Amniotic epithelial cell (primary cell): ENCODE results near the gene POLN.
A peak's percentile ranks its signal among the peaks of the same experiment; 100 is the strongest.

Source experiments
- DNase-seq: peaks from one replicate; pipeline ENCODE4 v3.0.0-alpha.2; 2010; ENCODE audit warnings: low read depth

POLN gene

DNA sequence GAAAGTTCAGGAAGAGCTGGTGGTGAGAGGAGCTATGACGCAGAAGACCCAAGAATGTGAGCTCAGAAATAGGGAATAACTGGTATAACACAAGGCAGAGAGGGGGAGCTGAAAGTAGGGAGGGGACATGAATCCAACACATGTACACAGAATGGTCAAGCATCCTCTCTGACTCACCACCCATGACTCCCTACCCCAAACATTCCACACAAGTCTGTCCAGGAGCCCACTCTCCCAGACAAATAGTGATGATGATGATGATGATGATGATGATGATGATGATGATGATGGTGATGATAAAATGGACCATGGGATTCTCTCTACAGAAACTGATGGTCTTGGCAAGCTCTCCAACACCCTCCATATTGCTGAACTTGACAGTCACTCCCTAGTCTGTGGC is 136.4 kb downstream of the POLN start:
- peak; percentile 20 for DNase-seq

DNA sequence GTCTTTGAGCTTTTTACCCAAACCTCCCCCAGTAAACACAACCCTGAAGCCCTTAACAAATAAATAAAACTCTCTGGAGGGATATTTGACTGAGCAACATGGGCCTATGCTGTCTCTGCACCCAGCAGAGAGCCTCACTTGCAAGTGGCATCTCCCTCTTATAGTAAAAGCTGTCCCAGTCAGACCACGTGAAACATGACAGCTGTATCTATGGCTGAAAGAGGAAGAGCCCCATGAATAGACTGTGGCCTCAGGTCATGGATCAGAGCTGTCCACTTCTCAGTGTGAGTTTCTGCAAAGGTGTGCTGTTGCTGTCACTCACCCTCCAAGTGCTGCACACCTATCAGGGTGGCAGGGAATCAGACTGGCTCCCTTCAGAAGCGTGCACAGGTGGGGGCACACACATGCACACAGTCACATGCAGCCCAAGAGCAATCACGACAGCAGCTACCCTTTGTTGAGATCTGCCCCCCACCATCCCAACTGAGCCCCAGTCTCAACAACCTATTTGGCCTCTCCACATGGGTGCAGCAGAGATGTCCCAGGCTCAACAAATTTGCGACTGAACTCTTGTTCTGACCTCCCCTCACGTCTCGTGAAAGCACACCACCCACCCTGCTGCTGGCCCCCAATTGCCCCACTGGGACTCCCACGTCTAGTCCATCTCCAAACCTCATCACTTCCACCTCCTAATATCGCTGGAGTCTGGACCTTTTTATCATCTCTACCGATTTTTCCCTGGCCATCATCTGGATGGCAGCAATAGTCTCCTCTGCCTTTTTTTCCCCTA is 137.2 kb downstream of the POLN start:
- DNase-seq, result no peak

DNA sequence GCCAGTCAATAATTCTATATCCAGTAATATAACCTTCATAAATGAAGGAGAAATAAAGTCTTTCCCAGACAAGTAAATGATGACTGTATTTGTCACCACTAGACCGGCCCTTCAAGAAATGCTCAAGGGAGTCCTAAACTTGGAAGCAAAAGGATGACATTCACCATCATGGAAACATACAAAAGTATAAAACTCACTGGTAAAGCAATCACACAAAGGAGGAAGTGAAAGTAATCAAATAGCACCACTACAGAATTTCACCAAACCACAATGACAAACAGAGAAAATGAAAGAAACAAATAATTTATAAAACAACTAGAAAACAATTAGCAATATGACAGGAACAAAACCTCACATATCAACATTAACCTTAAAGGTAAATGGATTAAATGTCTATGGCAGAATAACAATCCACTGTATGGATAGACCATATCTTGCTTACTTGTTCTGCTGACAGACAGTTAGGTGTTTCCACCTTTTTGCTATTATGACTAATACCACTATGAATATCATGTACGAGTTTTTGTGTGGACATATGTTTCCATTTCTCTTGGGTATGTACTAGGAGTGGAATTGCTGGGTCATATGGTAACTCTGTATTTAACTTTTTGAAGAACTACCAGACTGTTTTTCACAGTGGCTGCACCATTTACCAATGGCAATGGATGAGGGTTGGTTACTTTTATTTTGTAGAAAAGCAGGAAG is 137.9 kb downstream of the POLN start:
- DNase-seq, result no peak

- DNase-seq, result no peak
Measured at GRCh38 chr4:2103127-2103842, 138.6 kb downstream of the POLN start.

GRCh38 chr4:2102045-2102883 is 139.7 kb downstream of the POLN start:
- no peak for DNase-seq

DNA sequence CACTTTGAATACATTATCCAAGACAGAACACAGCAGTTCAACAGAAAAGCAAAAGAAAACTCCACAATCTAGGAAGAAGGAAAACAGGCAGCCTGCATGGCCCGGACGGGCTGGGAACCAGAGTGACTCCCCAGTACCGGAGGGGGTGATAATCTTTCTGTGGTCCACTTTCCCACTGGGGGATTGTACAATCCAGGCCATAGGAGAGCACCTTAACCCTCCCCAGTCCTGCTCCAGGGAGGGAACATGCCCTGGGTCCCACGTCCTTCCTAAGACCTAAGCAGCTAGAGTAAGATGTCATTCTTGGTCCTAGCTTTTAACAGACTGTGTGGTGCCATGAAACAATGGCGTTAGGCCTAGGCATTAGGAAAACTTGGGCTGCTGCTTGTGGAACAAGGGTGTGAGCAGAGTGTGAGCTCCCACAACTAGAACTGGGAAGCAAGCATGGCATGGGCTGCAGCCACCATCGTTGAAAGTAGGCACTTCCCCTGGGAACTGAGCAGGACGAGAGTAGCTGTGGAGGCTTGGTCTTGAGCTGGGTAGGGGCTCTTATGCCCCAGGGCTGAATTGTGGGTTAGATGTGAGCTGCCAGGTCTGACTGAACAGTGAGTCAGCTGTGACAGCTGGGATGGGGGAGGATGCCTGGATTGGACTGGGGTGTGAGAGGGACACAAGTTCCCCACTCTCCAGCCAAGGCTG is 140.4 kb downstream of the POLN start:
- no peak for DNase-seq

- no peak for DNase-seq
Measured at GRCh38 chr4:2096073-2096609, 145.8 kb downstream of the POLN start.

- no peak for DNase-seq
Measured at GRCh38 chr4:2095236-2096072, 146.5 kb downstream of the POLN start.

- no peak for DNase-seq
Measured at GRCh38 chr4:2094545-2094944, 147.4 kb downstream of the POLN start.

GRCh38 chr4:2093265-2093664 is 148.7 kb downstream of the POLN start:
- DNase-seq, result no peak

DNA sequence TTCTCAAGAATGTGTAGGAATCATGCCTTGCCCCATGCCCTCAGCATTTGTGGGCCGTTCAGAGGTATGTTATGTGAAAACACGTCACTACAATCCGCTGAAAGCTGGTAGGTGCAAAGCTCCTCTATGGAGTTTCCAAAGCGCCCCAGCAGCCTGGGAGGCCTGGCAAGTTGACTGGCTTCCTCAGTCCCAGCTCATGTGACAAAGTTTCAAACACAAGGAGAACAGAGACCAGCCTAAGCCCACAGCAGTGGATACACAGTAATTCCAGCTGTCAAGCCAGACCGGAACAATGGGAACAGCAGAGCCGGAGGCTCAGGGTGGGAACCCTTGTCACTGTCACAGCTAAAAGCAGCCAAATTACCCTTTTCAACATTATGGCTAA is 149.3 kb downstream of the POLN start:
- DNase-seq, result no peak

GRCh38 chr4:2091990-2092668 is 149.8 kb downstream of the POLN start:
- no peak for DNase-seq

- DNase-seq, result no peak
Measured at GRCh38 chr4:2090642-2091041, 151.3 kb downstream of the POLN start.

DNA sequence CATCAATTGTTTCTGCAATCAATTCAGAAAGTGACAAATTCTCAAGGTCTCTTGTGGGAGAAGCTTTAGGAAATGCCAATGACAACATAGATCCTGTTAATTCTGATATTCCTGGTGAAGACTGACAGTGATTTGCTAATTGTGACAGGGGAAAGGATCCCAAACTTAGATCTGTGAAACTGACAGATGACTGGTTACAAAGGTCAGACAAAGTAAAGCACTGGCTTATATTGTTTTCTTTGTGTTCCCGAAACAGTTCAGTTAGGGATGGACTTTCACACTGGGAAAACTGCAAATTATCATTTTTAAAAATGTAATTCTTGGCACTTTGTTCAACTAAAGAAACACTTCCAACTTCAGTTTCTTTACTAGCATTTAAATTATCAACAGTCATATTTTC is 152.7 kb downstream of the POLN start:
- DNase-seq, result no peak

GRCh38 chr4:2087170-2087569 is 154.8 kb downstream of the POLN start:
- peak; percentile 27 for DNase-seq

DNA sequence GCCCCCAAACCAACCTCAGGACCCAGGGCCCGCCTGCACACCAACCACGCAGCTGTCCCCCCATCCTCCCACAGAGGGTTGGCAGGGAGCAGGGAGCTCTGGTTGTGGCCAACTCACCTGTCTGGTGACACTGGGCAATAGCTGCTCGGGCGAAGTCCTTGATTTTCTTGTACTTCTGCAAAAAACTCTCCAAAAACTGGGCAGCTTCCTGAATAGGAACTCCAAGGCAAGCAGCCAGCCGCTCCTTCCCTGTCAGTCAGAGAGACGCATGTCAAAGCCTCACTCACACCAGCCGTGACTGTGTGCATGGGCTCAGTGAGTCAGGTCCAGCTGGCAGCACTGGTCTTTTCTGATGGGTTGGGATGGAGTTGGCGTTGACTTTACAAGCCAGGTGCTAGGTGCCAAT is 156.4 kb downstream of the POLN start:
- DNase-seq, result no peak

GRCh38 chr4:2084316-2084715 is 157.6 kb downstream of the POLN start:
- DNase-seq, result no peak

- DNase-seq, result no peak
Measured at GRCh38 chr4:2083826-2084160, 158.1 kb downstream of the POLN start.

- DNase-seq, result no peak
Measured at GRCh38 chr4:2083116-2083825, 158.7 kb downstream of the POLN start.
